Stimulated activated CD8-positive, alpha-beta memory T cell treated with anti-CD3 and anti-CD28 coated beads, Interleukin-7, amount 100 ng/mL, for 48 hours (primary cell): ENCODE measurements around the gene CNOT6.
"Not testable (repeated sequence)": the region's sequence is repeated elsewhere in the genome, so short reads cannot be mapped to it uniquely, and the experiment has no call there.

Source experiments
- DNase-seq, 2 donors: peaks; one replicate each; pipeline ENCODE4 v3.0.0-alpha.2; 2020; ENCODE audit warnings: low read depth in 1 of 2; ENCODE audit errors: extremely low read depth in 1 of 2

The CNOT6 gene

GRCh38 chr5:180470966-180471582 lies 23.1 kb upstream of the CNOT6 start:
- peak; percentile 14 to 26 for DNase-seq

- no peak for DNase-seq
Measured at GRCh38 chr5:180471866-180472265, 22.3 kb upstream of the CNOT6 start.

GRCh38 chr5:180472269-180472668 lies 21.9 kb upstream of the CNOT6 start:
- no peak for DNase-seq

GRCh38 chr5:180473386-180473785 lies 20.8 kb upstream of the CNOT6 start:
- not testable (repeated sequence) for DNase-seq

GRCh38 chr5:180474569-180474968 lies 19.6 kb upstream of the CNOT6 start:
- no peak for DNase-seq

GRCh38 chr5:180475969-180476524 lies 18.1 kb upstream of the CNOT6 start:
- DNase-seq = not testable (repeated sequence)

GRCh38 chr5:180484813-180485212 lies 9.4 kb upstream of the CNOT6 start:
- no peak for DNase-seq

GRCh38 chr5:180486636-180487149 lies 7.5 kb upstream of the CNOT6 start:
- DNase-seq = no peak

GRCh38 chr5:180487556-180487955 lies 6.6 kb upstream of the CNOT6 start:
- no peak for DNase-seq

GRCh38 chr5:180491496-180491895 lies 2.7 kb upstream of the CNOT6 start:
- DNase-seq = no peak

GRCh38 chr5:180492226-180492903 lies 1.8 kb upstream of the CNOT6 start:
- no peak for DNase-seq

- peak; percentile 4 to 32 for DNase-seq
Measured at GRCh38 chr5:180494510-180495181, 467 bp downstream of the CNOT6 start.

GRCh38 chr5:180495292-180495691 lies 1.1 kb downstream of the CNOT6 start:
- no peak for DNase-seq

- DNase-seq = no peak
Measured at GRCh38 chr5:180495991-180496741, 2.0 kb downstream of the CNOT6 start.

GRCh38 chr5:180496806-180497205 lies 2.6 kb downstream of the CNOT6 start:
- DNase-seq = not testable (repeated sequence)

GRCh38 chr5:180497865-180498264 lies 3.7 kb downstream of the CNOT6 start:
- not testable (repeated sequence) for DNase-seq

- DNase-seq = no peak
Measured at GRCh38 chr5:180498378-180498777, 4.2 kb downstream of the CNOT6 start.

- DNase-seq = no peak
Measured at GRCh38 chr5:180499684-180500083, 5.5 kb downstream of the CNOT6 start.

- DNase-seq = not testable (repeated sequence)
Measured at GRCh38 chr5:180500300-180500699, 6.1 kb downstream of the CNOT6 start.

GRCh38 chr5:180507661-180508060 lies 13.5 kb downstream of the CNOT6 start:
- DNase-seq = no peak

- DNase-seq = no peak
Measured at GRCh38 chr5:180515294-180515693, 21.1 kb downstream of the CNOT6 start.
